Activated T-helper 9 cell treated with anti-CD3 and anti-CD28 coated beads, Interleukin-2, amount 50 U/mL, for 16 hours (primary cell): Measurements from ENCODE around the gene SPIN2A.
"Not testable (repeated sequence)": the region's sequence is repeated elsewhere in the genome, so short reads cannot be mapped to it uniquely, and the experiment has no call there.

Source experiments
- DNase-seq: peaks from one replicate; pipeline ENCODE4 v3.0.0-alpha.2; 2020; ENCODE audit warnings: low read depth

Gene SPIN2A

GRCh38 chrX:57102918-57103317 lies 34.3 kb downstream of the SPIN2A start:
- not testable (repeated sequence) for DNase-seq
